GM18858 (cell line): ENCODE measurements around the gene PROX2.

Experiments
- ATAC-seq: cut with Tn5 transposase; IDR thresholded peaks from one replicate; pipeline ENCODE4 v1.9.1; 2021; ENCODE audit not compliant: unreplicated experiment

The PROX2 gene, protein sequence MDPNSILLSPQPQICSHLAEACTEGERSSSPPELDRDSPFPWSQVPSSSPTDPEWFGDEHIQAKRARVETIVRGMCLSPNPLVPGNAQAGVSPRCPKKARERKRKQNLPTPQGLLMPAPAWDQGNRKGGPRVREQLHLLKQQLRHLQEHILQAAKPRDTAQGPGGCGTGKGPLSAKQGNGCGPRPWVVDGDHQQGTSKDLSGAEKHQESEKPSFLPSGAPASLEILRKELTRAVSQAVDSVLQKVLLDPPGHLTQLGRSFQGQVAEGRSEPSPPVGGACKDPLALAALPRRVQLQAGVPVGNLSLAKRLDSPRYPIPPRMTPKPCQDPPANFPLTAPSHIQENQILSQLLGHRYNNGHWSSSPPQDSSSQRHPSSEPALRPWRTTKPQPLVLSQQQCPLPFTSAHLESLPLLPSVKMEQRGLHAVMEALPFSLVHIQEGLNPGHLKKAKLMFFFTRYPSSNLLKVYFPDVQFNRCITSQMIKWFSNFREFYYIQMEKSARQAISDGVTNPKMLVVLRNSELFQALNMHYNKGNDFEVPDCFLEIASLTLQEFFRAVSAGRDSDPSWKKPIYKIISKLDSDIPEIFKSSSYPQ

DNA sequence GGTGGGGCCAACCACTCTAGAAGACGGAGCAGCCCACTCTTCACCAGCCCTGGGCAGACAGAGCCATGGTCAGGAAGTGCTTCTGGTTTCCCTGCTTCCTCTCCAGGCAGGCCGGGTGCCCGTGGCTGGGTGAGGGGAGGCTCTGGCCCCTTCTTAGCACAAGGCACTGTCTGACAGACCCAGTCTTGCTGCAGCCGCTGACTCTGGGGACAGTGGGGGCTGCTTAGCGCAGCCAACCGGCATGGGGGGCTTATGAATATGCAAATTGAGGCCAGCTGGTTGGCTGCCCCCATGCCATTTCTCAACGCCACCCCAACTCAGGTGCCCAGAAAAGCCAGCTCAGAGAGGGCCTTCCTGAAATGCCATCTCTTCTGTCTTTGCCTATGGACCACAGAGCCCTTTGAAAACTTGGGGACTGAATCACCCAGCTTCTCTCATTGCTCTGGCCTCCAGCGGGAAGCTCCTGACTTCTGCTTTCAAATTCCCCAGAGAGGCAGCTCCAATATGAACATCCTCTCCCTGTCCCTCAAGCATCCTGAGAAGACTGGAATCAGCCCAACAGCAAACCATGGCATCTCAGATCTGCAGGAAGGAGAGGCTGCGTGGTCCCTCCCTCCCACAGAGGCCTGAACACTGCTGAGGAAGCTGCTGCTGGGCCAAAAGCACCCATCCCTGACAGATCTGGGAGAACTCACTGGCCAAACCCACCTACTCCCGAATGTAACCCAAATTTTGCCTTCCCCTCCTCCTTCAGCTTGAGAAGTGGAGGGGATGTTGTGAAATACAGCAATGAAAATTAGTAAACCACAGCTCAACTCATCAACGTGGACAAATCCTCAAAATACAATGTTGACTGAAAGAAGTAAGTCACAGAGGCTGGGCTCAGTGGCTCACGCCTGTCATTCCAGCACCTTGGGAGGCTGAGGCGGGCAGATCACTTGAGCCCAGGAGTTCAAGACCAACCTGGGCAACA lies at the start of gene PROX2:
Gene PROX2, minus strand, starts transcription at position 205 of the 973 bp plus-strand sequence. CDS start 12,311 bp downstream, outside the sequence.
- no peak for ATAC-seq

DNA sequence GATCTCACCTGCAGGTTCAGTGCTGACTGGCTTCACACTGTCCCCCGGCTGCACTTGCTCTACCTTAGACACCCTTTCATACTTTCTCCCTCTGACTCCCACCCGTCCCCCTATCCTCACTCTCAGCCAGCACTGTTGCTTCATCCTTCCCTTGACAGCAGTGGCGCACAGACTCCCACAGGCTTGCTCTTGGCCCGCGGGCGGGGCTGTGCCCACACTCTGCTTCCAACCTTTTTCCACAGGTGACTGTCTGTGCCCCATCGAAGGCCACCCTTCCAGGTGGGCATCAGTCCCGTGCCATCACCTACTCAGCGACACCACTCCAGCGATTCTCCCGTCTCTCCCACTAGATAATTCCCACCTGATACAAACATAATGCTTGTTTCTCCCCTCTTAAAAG lies 48.1 kb upstream of the PROX2 start:
- no peak for ATAC-seq

DNA sequence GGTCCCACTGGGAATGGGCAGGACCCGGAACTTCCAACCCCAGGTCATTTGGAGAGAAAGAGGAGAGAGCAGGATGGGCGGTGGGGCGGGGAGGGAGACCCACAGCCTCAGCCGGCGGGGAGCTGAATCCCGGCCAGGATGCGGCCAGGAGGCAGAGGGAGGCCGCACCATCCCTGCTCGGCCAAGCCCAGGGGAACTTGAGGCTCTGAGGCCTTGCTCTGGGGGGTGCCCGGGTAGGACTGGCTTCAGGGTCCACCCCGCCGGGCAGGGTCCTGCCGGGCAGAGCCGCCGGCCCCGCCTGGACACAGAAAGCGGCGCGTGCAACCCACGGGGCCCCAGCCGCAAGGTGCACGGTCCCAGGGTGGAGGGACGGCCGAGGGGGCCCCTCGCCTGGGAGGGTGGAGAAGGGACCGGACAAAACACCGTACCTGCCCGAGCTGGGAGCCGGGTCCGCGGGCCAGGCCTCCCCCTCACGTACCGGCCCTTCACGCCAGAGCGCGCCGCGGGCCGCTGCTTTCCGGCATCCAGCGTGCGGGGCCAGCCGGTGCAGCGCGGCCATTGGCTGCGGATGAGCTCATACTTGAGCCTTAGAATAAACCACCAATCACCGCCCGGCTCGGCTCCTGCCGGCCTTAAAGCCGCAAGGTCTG lies 46.9 kb upstream of the PROX2 start, which contains the start of gene RPS6KL1:
Gene RPS6KL1, minus strand, starts transcription at position 509 of the 650 bp plus-strand sequence. CDS start 1,719 bp downstream, outside the sequence.
- peak; percentile 80 for ATAC-seq

DNA sequence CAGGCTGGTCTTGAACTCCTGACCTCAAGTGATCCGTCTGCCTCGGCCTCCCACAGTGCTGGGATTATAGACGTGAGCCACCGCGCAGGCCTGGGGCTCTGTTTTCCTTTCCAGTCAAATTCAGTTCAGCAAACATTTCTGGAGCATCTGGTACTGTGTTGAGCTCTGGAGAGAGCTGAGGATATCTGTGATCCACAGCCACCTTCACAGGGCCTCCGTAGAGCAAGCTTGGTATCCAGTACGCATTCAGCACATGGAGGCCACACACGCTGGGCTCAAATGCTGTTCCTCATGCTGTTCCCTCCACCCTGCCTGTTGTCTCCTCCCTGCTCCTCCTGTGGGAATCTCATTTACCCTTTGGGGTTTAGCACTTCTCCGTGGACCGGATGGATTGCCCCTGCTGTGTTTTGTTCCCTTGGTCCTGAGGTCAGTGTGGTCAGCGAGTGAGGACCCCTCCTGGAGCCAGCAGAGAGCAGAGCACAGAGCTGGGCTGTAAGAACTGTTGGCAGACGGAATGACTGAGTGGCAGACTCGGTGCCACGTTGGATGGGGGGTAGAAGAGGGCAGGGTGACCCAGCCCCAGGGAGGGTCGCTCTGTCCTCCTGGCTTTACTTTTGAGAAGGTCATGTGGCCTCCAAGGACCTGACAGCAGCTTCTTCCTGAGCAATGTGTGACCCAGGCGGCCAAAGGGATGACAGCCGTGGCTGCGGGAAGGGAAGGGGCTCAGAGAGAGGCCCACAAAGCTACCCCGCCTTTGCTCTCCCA lies 46.2 kb upstream of the PROX2 start:
- ATAC-seq, result no peak

DNA sequence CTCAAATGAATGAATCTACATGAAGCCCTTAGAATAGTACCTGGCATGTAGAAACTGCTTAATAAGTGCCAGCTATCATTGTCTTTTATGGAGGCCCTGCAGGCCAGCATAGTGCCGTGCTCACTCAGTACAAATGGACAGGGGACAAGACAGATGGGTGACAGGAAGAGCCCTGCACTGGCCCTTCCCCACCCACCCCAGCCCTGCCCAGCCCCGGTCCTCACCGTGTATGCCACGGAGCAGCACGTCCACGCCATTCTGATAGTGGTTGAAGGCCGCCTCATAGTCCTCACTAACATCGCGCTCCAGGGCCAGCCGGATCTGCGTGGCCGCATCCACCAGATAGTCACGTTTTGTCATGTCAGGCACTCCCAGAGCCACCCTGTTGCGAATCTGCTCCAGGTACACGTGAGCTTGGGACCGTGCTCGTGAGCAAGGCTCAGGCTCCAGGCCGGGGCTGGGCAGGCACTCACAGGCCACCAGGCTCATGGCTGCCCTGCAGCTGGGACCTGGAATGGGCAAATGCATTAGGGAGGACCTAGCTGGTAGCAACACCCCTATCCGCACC lies 45.2 kb upstream of the PROX2 start:
- no peak for ATAC-seq

DNA sequence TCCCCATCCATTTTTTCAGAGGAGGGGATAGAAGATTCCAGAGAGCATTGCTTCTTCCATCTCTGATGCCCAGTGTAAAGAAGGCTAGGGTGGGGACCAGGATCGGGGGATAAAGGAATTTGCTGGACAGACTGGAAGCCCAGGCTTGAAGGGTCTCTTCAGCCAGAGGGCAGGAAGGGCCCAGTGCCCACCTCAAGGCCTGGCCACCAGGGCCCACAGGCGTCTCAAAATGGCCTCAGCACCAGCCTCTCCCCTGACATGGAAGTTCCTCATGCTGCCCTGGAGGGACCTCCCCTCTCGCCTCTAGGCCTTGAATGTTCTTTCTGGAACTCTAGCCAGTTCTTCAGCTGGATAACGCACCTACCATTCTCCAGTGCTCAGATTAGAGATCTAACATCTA lies 44.3 kb upstream of the PROX2 start:
- ATAC-seq, result no peak

DNA sequence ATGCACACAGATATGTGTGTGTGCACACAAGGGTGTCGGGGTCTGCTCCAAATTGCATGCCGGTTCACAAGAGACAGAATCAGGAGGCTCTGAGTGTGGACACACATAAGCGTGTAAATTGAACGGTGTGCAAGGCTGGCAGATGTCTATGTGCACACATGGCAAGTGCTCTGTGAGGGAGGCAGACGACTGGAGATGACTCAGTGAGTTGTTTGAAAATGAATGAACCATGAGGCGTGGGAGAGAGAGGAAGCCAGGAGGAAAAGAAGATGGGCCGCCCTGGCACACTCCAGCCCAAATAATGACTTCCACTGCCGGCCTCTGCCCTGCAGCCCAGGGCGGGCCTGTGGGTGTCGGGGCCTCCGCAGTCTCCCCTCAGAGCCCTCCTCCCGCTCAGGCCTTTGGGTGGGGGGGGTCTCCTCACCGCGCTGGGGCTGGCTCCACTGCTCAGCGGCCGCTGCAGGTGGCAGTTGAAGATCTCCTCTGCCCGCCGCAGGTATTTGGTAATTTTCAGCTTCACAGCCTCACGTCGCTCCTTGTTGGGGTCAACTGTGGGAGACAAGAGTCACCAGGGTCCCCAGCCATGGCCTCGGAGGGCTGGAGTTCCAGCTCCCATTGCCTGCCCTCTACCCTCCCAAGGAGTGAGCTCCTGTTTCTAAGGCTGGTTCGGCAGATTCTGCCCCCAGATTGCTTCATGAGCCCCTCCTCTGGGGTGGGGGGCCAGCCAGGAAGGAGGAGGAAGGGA lies 43.6 kb upstream of the PROX2 start:
- ATAC-seq, result no peak

DNA sequence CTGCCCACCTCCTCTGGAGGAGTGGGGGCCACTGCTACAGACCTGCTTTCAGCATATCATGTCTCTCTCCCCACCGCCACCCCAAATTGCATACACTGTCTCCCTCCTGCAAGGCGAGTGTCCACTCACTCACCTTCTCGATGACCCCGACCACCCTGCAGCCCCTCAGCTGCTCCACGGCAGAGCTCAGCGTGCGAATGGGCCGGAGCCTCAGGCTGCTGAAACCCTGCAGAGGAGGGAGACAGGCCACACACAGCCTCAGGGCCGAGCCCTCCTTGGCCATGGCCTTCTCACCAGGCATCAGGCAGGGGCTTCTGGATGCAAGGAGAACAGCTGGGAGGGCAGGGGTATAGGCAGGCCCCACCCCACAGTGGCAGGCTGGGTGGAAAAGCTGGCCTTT lies 42.4 kb upstream of the PROX2 start:
- ATAC-seq, result no peak

DNA sequence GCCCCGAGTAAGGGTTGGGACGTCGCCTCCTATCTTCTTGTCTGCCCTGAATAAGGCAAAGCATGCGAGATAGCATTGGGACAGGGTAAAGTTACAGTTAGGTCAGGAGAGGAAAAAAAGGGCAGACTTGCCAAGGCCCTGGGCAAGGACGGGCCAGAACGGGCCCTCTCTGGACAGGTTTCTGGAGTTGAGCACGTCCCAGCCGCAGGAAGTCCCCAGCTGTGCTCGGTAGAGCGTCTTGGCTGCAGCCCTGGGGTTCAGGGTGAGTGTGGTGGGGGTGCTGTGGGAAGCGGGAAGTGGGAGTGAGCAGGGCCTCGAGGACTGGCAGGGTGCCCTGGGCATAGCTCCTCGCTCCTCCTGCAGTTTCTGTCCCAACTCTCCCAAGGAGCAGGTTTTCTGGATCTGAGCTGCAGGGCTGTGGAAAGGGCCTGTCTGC lies 41.7 kb upstream of the PROX2 start:
- no peak for ATAC-seq

DNA sequence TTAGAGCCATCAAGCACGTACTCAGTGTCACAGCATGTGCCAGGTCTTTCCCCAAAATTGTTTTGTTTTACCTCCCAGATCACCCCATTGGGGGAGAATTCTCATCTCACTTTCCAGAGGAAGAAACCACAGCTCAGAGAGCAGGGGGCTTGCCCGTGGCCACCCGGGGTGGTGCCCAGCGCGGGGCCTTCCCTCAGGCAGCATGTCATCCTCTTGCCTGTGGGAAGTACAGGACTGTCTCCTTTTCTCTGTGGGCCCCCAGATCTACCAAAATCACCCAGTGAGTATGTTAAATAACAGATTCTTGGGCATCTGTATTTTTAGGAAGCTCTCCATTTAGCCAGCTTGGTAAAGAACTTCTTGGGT lies 41.2 kb upstream of the PROX2 start:
- ATAC-seq, result no peak

DNA sequence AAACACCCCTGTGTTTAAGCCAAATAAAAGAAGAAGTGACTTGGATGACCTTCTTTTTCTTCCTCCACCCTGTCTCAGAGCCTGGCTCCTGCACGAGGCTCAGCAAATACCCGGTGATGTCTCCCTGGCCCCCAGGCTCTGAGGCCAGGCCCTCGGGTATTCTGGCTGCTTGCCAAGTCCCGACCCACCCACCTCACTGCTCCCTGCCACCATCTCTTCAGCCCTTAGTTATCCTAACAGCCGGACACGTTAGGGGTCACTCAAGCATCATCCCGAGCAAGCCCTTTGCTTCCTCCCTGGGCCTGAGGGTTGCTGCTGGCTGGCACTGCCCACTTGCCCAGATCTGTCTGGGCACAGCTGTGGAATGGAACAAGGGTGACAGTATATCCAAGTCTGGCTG lies 39.9 kb upstream of the PROX2 start:
- ATAC-seq, result no peak

DNA sequence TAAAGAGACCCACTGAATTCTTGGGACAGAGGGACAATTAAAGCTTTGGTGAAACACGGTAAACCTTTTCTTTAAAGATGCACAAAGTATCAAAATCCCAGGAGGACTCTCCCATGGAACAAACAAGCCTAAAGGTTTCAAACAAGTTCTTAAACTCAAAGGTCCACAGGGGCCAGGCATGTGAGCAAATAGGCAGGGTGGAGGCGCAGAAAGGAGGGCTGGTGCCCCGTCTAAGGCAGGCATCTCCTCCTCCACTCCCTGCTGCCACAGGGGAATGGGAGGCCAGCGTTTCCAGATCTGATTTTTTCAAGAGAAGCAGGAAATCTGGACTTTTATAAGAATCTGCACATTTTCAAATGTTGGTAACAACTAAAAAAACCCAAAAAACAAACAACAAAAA lies 39.5 kb upstream of the PROX2 start:
- ATAC-seq, result no peak

DNA sequence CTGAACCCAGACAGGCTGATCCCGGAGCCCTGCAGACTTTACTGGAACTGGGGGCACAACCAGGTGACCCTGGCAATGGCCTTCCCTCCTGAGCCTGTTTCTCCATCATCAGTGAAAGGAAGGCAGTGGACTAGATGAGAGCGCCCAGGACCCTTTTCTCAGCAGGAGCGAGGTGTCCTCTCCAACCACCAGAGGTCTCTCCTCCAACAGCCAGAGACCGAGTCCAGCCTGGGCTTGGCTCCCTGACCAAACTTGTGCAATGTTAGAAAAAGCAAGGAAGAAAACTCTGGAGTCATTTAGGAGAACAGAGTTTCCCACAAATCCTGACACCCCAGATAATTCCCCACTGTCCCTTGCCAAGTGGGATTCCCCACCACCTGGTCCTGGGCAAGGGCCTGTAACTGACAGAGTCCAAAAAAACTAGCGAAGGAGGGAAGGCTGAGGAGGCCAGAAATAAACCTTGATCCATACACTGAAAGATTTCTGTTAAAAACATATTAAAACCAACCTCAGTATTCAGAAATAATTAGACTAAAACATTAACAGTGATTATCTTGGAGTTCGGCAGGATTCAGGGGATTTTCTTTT lies 38.1 kb upstream of the PROX2 start:
- no peak for ATAC-seq

DNA sequence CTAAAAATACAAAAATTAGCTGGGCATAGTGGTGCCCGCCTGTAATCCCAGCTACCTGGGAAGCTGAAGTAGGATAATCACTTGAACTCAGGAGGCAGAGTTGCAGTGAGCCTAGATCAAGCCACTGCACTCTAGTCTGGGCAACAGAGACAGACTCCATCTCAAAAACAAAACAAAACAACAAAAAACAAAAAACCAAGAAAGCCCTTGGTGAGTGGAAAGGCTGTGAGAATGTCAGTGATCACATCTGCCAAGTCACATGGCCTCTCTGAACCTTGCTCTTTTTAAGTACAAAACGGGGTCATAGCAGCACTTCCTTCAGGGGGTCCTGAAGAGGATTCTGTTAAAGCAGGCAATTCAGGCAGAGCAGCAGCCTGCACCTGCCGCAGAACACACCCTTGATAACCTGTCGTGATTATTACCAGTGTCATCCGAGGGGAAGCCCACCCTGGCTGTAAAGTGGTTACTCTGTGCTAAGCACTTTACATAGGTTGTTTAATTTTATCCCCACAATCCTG lies 37.5 kb upstream of the PROX2 start:
- ATAC-seq, result no peak

DNA sequence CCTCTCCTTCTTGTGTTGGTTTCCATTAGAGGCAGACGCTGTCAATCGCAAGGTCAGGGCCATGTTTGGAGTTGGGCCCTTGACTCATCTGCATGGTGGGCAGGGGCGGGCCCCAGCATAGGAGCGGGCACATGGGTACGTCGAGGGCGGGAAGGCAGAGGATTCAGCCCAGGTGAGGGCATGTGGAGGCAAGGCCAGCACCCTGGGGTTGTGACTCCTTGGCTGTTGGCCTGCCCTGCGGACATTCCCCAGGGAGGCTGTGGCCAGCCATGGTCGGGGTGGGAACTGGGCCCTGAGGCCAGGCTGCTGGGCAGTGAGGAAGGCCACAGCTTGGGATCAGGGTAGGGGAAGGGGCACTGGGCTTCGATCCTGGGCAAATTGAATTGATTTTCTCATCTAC lies 36.9 kb upstream of the PROX2 start:
- ATAC-seq, result no peak

DNA sequence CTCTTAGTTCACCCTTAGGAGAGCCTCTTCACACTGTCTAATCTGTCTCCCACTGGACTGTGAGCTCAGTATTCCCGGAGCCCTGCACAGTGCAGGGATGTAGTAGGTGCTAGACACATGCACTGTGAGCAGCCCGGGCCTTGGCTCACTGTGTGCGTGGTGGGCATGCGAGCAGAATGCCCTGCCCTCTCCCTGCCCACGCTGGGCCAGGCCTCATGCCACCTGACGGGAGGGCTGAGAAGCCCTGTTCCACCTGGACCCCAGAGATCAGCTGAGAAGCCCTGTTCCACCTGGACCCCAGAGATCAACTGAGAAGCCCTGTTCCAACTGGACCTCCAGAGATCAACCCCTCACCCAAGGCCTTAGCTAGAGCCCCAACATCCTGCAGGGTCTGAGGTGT lies 36.2 kb upstream of the PROX2 start:
- no peak for ATAC-seq

DNA sequence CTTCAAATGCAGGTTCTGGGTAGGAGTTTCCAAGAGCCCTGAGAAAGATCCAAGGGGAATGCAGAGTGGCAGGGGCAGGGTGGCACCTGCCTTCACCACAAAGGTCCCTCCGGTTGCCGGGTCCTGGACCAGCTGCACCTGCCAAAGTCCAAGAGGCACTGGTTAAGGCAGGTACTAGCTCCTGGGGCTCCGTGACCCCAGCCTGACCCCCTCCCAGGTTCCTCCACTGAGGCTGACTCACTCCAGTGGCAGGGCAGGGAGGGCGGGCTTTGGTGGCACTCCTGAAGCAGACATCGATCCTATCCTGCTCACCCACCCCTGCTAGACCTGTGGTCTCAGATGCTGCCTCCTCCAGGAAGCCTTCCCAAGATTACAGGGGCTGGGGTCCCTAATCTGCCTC lies 35.8 kb upstream of the PROX2 start:
- no peak for ATAC-seq

DNA sequence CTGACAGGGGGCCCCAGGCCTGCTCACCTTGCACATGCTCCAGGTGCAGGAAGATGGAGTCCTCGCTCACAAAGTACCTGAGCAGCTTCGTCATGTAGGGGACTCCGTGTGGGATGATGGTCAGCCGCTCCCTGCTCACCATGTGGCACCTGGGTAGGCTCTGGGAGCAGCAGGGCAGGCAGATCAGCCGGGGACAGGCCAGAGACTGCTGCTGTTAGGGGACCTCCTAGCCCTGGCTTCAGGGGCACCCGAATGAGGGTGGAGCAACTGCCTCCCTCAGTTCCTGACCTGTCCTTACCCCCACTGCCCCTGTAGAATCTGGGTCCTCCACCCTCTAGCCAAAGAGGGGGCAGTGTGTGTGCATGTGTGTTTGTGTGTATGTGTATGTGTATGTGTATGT lies 35.3 kb upstream of the PROX2 start:
- ATAC-seq, result no peak

DNA sequence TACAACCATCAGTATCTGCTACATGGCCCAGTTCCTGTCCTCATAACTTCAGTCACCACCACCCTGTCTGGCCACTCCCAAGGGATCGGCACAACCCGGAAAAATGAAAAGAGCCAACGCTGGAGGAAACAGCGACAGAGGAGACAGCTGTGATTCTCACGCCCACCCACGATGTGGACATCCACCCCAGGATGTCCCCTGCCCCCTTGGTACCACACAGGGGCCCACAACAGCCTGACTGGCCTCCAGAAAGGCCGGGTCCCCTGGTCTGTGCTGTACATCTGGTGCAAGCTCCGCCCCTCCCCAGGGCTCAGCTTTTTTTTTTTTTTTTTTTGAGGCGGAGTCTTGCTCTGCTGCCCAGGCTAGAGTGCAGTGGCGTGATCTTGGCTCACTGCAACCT lies 34.6 kb upstream of the PROX2 start:
- no peak for ATAC-seq
